Hepatocyte (in vitro differentiated cells): ENCODE measurements around the gene KPNA3.

Experiments
- EZH2 ChIP-seq: fragments of 200-600 bp; sonication (generic); IDR thresholded peaks from 2 replicates; pipeline ENCODE4 v1.6.1; 2016; ENCODE audit warnings: antibody characterized with exemption, mild to moderate bottlenecking, borderline replicate concordance
- EZH2phosphoT487 ChIP-seq: fragments of 200-600 bp; sonication (generic); IDR thresholded peaks from one replicate; pipeline ENCODE4 v1.6.1; 2018; ENCODE audit warnings: antibody characterized with exemption, mild to moderate bottlenecking, low read depth, moderate library complexity; ENCODE audit not compliant: unreplicated experiment, severe bottlenecking
- TF ChIP-seq, protein P1 (sequence below): fragments of 200-600 bp; sonication (generic); IDR thresholded peaks from 2 replicates; pipeline ENCODE4 v1.5.1; 2016; ENCODE audit warnings: antibody characterized with exemption, mild to moderate bottlenecking; ENCODE audit not compliant: poor library complexity

DNA sequence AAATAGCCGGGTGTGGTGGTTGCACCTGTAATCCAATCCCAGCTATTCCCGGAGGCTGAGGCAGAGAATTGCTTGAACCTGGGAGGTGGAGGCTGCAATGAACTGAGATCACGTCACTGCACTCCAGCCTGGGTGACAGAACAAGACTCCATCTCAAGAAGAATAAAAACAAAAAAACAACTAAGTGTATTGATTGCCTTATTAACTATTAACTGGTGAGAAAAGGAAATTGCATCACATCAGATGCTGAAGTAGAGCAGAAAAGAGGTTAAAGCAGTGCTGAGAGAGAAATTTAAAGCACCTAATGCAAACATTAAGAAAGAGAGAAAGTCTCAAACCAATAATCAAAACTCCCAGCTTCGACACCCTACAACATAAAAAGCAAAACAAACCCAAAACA, 38.3 kb downstream of the KPNA3 start:
- TF ChIP-seq EZH2 = no peak
- TF ChIP-seq, protein P1, sequence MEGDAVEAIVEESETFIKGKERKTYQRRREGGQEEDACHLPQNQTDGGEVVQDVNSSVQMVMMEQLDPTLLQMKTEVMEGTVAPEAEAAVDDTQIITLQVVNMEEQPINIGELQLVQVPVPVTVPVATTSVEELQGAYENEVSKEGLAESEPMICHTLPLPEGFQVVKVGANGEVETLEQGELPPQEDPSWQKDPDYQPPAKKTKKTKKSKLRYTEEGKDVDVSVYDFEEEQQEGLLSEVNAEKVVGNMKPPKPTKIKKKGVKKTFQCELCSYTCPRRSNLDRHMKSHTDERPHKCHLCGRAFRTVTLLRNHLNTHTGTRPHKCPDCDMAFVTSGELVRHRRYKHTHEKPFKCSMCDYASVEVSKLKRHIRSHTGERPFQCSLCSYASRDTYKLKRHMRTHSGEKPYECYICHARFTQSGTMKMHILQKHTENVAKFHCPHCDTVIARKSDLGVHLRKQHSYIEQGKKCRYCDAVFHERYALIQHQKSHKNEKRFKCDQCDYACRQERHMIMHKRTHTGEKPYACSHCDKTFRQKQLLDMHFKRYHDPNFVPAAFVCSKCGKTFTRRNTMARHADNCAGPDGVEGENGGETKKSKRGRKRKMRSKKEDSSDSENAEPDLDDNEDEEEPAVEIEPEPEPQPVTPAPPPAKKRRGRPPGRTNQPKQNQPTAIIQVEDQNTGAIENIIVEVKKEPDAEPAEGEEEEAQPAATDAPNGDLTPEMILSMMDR = no peak
- TF ChIP-seq EZH2phosphoT487 = no peak
